ENCODE measurements around the gene NGEF.
A peak's percentile ranks its signal among the peaks of the same experiment; 100 is the strongest.

Gene NGEF

DNA sequence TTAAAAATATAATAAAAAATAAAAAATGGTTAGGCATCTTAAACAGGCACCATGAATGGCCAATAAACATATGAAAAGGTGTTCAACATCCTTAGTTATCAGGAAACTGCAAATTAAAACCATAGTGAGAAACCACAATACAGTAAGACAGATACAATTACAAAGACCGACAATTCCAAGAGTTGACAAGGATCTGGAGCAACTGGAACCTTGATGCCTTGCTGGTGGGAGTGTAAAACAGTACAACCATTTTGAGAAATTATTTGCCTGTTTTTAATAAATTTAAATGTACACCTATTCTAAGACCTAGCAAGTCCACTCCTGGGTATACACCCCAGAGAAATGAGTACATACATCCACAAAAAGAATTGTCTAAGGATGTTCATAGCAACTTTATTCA is 49.1 kb downstream of the NGEF start:
- DNase-seq, result no peak

- no peak for DNase-seq
Measured at GRCh38 chr2:232960862-232961261, 52.2 kb downstream of the NGEF start.

- DNase-seq, result no peak
Measured at GRCh38 chr2:232959139-232959538, 53.9 kb downstream of the NGEF start.

GRCh38 chr2:232957657-232958090 is 55.4 kb downstream of the NGEF start:
- DNase-seq, result no peak

DNA sequence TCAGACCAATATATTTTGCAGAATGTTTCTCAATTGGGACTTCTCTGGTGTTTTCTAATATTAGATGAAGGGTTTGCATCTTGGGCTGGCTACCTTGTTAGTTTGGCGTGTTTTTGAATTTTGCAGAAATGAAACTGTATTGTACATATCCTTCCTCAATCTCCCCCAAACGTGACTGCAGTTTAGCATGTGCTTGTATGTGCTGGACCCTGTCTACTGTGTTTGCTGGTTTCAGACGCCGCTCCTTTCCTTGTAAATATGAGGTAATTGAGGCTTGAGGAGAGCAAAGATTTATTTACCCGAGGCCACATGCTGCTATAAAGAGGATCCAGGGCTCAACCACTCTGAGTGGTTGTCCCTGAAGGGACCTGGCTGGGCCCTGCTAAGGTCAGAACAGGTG is 57.2 kb downstream of the NGEF start:
- DNase-seq, result no peak

- no peak for DNase-seq
Measured at GRCh38 chr2:232954691-232955090, 58.4 kb downstream of the NGEF start.

DNA sequence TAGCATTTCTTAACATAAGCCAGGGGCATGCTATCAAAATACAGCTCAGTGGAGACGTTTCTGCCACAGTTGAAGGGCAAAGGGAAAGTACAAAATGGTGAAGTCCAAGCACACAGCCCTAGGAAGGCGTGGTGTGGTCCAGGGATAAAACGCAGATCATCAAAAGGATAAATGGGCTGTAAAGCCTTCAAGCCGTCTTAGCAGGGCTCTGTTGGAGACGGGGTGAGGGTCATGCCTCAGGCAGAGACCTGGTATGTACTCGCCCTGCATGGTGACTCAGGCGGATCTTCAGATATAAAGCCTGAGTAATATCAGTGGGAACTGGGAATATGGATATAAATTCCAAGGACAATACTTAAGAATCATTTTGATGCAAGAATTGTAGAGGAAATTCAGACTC is 61.2 kb downstream of the NGEF start:
- DNase-seq, result peak; percentile 39

- DNase-seq, result no peak
Measured at GRCh38 chr2:232951181-232951580, 61.9 kb downstream of the NGEF start.

DNA sequence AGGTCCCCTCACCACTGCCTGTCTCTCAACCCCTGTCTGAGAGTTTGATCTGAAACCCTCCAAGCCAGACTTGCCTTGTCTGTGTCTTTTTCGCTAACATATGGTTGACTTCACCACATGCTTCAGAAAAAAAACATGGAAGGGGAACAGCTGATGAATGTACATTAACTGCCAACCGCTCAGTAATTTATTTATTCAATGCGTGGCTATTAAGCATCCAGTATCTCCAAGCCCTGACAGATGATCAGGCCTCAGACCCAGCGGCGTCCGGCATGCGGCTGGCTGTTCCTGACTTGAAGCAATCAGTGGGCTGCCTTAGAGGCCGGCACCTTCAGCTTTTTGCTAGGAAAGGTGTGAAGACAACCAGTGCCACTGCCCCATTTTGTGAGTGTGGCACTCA is 62.3 kb downstream of the NGEF start:
- DNase-seq, result no peak

DNA sequence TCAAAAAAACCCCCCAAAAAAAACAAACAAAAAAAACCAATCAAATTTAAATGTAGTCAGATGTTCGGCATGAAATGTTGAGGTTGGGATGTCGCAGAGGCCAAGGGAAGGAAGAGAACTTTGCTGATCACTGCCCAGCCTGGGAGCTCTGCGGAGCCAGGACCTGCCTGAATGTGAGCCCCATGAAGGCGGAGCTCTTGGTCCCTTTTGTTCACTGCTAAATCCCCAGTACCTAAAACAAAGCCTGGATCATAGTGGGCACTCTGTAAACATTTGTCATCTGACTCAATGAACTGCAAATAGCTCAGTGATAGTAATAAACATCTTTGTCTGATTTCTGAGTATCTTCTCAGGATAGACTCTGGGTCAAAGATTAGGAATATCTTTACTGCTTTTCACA is 64.0 kb downstream of the NGEF start:
- no peak for DNase-seq

DNA sequence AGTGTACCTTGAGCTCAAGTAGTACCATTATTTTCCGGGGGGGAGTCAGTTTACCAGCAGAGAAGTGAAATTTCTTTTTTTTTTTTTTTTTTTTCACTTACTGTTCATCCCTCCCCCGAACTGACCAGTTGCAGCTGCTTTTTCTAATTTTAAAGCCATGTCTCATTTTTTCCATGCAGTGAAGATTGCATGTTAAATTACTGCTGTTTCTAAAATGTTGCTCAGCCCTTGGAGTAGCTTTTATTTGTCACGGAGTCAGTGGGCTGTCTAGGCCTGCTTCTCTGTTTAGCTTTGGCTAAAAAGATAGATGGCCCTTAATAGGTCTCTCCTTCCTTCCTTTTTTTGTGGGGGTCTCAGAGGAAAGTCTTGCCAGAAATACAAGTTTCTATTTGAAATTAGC is 70.2 kb downstream of the NGEF start:
- DNase-seq, result no peak

DNA sequence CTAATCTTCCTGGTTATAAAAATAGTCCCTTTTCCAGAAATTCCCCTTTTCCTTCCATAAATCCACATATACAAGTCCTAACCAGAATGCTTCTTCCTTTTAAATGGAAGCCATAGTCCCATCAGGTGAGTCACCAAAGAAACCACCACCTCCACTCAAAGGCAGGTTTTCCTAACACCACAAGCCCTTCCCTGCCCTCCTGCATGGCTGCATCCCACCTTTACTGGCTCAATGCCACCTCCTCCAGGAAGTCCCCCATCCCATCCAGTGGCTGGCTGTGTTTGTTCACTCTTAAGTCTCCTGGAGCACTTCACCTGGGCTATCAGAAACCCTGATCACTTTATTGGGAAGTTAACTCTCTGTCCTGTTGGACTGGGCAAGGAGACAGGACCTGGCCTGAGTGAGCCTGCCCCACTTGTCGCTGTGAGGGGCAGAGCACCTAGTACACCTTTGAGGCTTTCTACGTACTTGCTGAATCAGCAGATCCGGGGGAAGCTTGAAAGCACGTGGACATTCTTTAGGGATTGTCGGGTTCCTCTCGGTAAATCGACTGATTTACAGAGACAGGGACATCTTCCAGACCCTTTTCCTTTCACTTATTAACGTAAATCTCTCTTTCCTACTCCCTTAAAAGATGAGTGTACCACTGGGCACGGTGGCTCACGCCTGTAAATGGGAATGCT is 71.0 kb downstream of the NGEF start:
- DNase-seq, result no peak

DNA sequence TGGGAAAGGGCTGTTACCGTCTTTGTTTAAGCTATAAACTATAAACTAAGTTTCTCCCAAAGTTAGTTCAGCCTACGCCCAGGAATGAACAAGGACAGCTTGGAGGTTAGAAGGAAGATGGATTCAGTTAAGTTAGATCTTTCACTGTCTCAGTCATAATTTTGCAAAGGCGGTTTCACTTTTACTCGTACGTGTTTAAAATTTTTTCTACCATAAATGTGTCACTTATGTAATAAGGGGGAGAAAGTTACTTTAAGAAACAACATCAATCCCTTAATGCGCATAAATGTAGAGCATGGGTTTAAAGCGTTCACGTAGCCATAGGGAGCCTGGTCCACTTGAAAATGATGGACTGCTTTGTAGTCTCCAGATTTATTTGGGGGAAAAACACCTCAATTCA is 71.7 kb downstream of the NGEF start:
- no peak for DNase-seq

GRCh38 chr2:232940724-232941123 is 72.3 kb downstream of the NGEF start:
- DNase-seq, result no peak

DNA sequence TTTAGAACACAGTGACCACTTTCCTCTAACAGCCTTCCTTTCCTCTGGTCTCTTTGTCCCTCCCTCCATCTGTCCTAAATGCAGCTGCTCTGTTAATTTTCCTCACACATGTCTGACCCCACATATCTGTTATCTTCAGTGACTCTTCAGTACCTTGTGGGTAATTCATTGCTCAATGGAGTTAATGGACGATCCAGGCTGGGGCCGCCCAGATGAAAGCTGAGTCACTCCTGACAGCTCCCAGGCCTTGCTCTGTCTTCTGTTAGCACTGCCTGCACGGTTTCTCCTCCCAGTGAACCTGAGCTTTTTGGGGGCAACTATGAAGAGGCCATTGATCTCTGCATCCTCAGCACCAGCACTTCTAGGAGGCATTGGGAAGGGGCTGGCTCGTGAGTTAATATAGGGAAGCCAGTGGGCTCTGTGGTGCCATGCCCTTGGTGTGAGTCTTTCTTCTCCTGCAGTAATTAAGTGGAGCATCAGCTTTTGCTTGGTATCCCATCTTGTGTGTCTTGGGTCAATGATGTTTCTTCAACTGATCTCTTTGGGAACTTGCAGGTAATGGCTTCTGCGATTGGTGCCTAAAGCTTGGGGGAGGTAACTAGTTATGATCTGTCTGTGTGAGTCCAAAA is 75.7 kb downstream of the NGEF start:
- DNase-seq, result no peak

DNA sequence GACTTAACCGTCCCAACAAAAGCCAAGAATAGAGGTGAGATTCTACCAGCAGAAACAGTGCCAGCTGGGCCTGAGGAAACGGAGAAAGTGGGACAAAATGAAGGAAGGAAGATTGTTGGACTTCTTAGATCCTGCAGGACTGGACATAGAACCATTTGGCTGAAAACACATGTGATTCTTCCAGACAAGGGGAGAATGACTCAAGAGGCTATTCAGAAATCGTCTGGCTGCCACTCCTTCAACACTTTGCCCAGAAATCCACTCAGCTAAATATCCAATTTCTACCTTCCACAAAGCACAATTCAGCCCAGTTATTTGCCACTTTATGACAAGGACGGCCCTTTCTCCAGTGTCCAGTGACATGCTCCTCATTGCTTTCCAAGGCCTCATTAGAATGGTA is 81.4 kb downstream of the NGEF start:
- DNase-seq, result no peak

DNA sequence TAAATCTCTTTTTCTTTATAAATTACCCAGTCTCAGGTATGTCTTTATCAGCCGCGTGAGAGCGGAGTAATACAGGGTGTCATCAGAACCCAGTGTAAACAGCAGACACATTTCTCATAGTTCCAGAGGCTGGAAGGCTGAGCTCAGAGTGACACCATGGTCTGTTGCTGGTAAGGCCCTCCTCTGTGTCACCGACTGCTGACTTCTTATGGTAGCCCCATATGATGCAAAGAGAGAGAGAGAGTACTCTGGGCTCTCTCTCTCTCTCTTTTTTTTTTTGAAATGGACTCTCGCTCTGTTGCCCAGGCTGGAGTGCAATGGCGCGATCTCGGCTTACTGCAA is 83.0 kb downstream of the NGEF start:
- DNase-seq, result no peak

GRCh38 chr2:232929303-232930058 is 83.6 kb downstream of the NGEF start:
- no peak for DNase-seq

DNA sequence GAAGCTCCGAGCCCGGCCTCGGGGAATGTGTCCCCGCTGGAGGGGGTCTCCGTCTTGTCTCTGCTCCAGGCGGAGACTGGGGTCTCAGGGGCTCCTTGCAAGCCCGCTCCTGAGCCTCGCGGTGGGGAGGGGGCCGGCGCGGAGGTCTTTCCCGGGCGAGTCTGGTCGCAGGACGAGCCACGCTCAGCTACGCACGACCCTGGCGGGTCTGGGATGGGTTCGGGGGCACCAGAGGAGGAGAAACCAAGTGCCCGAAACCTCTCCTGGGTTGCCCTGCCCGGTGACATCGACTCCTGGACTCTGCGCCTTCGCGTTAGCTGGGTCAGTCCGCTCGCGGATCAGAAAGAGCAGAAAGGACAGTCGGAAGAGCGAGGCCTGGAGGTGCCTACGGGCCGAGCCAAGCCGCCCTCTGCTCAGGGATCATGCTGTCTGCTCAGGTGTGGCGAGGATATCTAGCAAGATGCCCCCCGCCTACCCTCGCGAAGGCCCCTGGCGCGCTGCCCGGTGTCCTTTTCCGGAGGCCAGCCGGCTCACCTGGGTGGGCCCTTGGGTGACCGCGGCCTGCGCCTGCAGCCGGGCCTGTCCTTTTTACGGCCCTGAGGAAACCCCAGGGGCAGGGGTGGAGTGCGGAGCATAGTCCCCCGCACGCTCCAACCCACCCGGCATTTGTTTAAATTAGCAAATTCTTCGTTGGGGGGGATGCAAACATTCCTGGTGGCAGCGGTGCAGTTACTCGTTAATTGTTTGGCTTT is 84.3 kb downstream of the NGEF start:
- DNase-seq, result no peak

DNA sequence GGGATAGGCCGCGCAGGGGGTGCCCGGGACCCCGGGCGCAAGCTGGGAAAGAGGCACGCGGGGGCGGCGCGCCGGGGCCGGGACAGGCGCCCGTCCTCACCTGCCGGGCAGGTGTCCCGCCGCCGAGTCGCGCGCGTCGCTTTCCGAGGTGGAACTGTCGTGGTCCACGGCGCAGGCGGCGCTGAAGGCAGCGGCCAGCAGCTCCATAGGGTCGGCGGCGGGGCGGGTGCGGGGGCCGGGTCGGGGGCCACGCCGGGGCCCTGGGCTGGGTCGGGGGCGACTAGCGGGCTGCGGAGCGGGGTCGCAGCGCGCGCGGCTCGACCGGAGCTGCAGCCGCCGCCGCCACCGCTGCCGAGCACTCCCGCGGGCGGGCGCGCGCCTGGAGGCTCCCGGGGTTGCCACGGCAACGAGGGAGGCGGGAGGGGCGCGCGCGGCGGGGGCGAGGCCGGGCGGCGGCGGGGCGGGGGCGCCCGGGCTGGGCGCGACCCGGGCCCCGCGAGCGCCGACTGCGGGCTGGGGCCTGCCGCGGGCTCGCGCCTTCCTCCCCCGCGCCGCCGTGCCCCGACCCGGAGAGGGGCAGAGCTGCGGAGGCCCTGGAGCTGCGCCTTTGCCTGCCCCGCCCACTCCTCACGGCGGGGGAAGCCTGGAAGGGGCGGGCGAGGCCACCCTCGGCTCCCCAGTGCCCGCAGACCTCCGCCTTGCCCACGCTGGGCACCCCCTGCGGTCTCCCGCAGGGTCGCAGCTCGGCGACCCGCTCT is 85.1 kb downstream of the NGEF start:
- DNase-seq, result no peak

GRCh38 chr2:232927032-232927792 is 85.8 kb downstream of the NGEF start:
- no peak for DNase-seq

- DNase-seq, result peak; percentile 12
Measured at GRCh38 chr2:232926431-232926939, 86.6 kb downstream of the NGEF start.
